ENCODE data around the gene USP12.

DNA sequence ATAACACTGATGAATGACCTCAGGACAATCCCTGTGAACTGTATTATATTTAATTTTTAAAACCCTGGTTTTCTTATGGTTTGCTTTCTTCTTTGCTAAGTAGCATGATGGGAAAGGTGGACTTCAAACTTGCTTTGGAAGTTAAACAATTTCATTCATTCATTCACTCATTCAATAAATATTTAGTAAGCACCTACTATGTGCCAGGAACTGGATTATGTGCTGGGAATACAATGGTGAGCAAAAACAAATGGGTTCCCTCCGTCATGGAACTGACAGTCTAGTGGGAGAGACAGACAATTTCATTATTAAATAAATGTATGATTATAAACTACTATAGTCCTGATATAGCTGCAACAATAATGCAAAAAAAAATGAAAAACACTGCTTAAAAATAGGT lies 70.3 kb downstream of the USP12 start:
- TF ChIP-seq, protein P1, sequence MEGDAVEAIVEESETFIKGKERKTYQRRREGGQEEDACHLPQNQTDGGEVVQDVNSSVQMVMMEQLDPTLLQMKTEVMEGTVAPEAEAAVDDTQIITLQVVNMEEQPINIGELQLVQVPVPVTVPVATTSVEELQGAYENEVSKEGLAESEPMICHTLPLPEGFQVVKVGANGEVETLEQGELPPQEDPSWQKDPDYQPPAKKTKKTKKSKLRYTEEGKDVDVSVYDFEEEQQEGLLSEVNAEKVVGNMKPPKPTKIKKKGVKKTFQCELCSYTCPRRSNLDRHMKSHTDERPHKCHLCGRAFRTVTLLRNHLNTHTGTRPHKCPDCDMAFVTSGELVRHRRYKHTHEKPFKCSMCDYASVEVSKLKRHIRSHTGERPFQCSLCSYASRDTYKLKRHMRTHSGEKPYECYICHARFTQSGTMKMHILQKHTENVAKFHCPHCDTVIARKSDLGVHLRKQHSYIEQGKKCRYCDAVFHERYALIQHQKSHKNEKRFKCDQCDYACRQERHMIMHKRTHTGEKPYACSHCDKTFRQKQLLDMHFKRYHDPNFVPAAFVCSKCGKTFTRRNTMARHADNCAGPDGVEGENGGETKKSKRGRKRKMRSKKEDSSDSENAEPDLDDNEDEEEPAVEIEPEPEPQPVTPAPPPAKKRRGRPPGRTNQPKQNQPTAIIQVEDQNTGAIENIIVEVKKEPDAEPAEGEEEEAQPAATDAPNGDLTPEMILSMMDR (conservative IDR thresholded peaks at IDR 0.05; ENCODE audit: low read depth in 2 of 2): no peak
- TF ChIP-seq ZNF114 (CRISPR knock-in tag; IDR thresholded peaks at IDR 0.05): no peak
- no peak for TF ChIP-seq STAT1 (IDR thresholded peaks at IDR 0.05; ENCODE audit: unreplicated experiment)
- no peak for TF ChIP-seq JUNB (IDR thresholded peaks at IDR 0.05; ENCODE audit: unreplicated experiment)
- TF ChIP-seq EZH2 (IDR thresholded peaks at IDR 0.05; ENCODE audit: low read depth, unreplicated experiment): no peak
- TF ChIP-seq NANOG (IDR thresholded peaks at IDR 0.05; ENCODE audit: borderline replicate concordance): no peak
- TF ChIP-seq, protein P2, sequence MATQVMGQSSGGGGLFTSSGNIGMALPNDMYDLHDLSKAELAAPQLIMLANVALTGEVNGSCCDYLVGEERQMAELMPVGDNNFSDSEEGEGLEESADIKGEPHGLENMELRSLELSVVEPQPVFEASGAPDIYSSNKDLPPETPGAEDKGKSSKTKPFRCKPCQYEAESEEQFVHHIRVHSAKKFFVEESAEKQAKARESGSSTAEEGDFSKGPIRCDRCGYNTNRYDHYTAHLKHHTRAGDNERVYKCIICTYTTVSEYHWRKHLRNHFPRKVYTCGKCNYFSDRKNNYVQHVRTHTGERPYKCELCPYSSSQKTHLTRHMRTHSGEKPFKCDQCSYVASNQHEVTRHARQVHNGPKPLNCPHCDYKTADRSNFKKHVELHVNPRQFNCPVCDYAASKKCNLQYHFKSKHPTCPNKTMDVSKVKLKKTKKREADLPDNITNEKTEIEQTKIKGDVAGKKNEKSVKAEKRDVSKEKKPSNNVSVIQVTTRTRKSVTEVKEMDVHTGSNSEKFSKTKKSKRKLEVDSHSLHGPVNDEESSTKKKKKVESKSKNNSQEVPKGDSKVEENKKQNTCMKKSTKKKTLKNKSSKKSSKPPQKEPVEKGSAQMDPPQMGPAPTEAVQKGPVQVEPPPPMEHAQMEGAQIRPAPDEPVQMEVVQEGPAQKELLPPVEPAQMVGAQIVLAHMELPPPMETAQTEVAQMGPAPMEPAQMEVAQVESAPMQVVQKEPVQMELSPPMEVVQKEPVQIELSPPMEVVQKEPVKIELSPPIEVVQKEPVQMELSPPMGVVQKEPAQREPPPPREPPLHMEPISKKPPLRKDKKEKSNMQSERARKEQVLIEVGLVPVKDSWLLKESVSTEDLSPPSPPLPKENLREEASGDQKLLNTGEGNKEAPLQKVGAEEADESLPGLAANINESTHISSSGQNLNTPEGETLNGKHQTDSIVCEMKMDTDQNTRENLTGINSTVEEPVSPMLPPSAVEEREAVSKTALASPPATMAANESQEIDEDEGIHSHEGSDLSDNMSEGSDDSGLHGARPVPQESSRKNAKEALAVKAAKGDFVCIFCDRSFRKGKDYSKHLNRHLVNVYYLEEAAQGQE (IDR thresholded peaks at IDR 0.05; ENCODE audit: unreplicated experiment): no peak
- TF ChIP-seq POLR2AphosphoS5 (IDR thresholded peaks at IDR 0.05; ENCODE audit: low read depth): no peak
- TF ChIP-seq, protein P3, sequence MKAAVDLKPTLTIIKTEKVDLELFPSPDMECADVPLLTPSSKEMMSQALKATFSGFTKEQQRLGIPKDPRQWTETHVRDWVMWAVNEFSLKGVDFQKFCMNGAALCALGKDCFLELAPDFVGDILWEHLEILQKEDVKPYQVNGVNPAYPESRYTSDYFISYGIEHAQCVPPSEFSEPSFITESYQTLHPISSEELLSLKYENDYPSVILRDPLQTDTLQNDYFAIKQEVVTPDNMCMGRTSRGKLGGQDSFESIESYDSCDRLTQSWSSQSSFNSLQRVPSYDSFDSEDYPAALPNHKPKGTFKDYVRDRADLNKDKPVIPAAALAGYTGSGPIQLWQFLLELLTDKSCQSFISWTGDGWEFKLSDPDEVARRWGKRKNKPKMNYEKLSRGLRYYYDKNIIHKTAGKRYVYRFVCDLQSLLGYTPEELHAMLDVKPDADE (IDR thresholded peaks at IDR 0.05): no peak
- TF ChIP-seq EZH2phosphoT487 (IDR thresholded peaks at IDR 0.05; ENCODE audit: unreplicated experiment): no peak
- TF ChIP-seq, protein P4, sequence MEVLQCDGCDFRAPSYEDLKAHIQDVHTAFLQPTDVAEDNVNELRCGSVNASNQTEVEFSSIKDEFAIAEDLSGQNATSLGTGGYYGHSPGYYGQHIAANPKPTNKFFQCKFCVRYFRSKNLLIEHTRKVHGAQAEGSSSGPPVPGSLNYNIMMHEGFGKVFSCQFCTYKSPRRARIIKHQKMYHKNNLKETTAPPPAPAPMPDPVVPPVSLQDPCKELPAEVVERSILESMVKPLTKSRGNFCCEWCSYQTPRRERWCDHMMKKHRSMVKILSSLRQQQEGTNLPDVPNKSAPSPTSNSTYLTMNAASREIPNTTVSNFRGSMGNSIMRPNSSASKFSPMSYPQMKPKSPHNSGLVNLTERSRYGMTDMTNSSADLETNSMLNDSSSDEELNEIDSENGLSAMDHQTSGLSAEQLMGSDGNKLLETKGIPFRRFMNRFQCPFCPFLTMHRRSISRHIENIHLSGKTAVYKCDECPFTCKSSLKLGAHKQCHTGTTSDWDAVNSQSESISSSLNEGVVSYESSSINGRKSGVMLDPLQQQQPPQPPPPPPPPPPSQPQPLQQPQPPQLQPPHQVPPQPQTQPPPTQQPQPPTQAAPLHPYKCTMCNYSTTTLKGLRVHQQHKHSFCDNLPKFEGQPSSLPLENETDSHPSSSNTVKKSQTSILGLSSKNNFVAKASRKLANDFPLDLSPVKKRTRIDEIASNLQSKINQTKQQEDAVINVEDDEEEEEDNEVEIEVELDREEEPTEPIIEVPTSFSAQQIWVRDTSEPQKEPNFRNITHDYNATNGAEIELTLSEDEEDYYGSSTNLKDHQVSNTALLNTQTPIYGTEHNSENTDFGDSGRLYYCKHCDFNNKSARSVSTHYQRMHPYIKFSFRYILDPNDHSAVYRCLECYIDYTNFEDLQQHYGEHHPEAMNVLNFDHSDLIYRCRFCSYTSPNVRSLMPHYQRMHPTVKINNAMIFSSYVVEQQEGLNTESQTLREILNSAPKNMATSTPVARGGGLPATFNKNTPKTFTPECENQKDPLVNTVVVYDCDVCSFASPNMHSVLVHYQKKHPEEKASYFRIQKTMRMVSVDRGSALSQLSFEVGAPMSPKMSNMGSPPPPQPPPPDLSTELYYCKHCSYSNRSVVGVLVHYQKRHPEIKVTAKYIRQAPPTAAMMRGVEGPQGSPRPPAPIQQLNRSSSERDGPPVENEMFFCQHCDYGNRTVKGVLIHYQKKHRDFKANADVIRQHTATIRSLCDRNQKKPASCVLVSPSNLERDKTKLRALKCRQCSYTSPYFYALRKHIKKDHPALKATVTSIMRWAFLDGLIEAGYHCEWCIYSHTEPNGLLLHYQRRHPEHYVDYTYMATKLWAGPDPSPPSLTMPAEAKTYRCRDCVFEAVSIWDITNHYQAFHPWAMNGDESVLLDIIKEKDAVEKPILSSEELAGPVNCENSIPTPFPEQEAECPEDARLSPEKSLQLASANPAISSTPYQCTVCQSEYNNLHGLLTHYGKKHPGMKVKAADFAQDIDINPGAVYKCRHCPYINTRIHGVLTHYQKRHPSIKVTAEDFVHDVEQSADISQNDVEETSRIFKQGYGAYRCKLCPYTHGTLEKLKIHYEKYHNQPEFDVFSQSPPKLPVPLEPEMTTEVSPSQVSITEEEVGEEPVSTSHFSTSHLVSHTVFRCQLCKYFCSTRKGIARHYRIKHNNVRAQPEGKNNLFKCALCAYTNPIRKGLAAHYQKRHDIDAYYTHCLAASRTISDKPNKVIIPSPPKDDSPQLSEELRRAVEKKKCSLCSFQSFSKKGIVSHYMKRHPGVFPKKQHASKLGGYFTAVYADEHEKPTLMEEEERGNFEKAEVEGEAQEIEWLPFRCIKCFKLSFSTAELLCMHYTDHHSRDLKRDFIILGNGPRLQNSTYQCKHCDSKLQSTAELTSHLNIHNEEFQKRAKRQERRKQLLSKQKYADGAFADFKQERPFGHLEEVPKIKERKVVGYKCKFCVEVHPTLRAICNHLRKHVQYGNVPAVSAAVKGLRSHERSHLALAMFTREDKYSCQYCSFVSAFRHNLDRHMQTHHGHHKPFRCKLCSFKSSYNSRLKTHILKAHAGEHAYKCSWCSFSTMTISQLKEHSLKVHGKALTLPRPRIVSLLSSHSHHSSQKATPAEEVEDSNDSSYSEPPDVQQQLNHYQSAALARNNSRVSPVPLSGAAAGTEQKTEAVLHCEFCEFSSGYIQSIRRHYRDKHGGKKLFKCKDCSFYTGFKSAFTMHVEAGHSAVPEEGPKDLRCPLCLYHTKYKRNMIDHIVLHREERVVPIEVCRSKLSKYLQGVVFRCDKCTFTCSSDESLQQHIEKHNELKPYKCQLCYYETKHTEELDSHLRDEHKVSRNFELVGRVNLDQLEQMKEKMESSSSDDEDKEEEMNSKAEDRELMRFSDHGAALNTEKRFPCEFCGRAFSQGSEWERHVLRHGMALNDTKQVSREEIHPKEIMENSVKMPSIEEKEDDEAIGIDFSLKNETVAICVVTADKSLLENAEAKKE (CRISPR knock-in tag; IDR thresholded peaks at IDR 0.05): no peak

Data from GM23338 (cell line).